Breast epithelium (tissue), 4 donors: Measurements from ENCODE around the gene KLF1. TPM values are rescaled to one million over a fixed set of nuclear protein-coding genes. Genes with fewer than 3 reads are reported as not detected.
A peak's percentile ranks its signal among the peaks of the same experiment; 100 is the strongest.

Experiments used
- DNase-seq, 2 donors: peaks; one replicate each; pipeline ENCODE4 v3.0.0-alpha.2; 2019; ENCODE audit warnings: low spot score in 2 of 2
- H3K27ac ChIP-seq, 2 donors: fragments of 200-600 bp; sonication (generic) in 1 of 2; one replicate each; pipeline ENCODE4 v1.5.1; 2016 to 2019; ENCODE audit warnings: mild to moderate bottlenecking in 1 of 2
- H3K27me3 ChIP-seq, 2 donors: fragments of 200-600 bp; sonication (generic) in 1 of 2; one replicate each; pipeline versions ENCODE4 v1.5.1 to v1.6.0; 2017 to 2019; ENCODE audit warnings: control low read depth in 1 of 2, mild to moderate bottlenecking in 1 of 2
- H3K36me3 ChIP-seq: fragments of 200-600 bp; one replicate; pipeline ENCODE4 v1.5.1; 2019
- H3K4me1 ChIP-seq, 2 donors: fragments of 200-600 bp; sonication (generic); one replicate each; pipeline ENCODE4 v1.5.1; 2016 to 2019; ENCODE audit warnings: control low read depth in 1 of 2
- H3K4me3 ChIP-seq, 3 donors: fragments of 200-600 bp; sonication (generic); 1 replicate in 2 of 3; 2 replicates in 1 of 3; pipeline ENCODE4 v1.5.1; 2016 to 2019; ENCODE audit warnings: mild to moderate bottlenecking in 3 of 3, moderate library complexity in 2 of 3
- H3K9me3 ChIP-seq, 2 donors: fragments of 200-600 bp; sonication (generic) in 1 of 2; one replicate each; pipeline ENCODE4 v1.5.1; 2016 to 2019; ENCODE audit warnings: control low read depth in 1 of 2
- POLR2A ChIP-seq: fragments of 450-650 bp; IDR thresholded peaks from one replicate; pipeline ENCODE4 v1.6.1; 2016; ENCODE audit warnings: antibody characterized with exemption, mild to moderate bottlenecking, moderate library complexity
- POLR2AphosphoS5 ChIP-seq, 3 donors: sonication (generic); formaldehyde crosslinking; IDR thresholded peaks; one replicate each; pipeline ENCODE4 v1.6.1; 2017; ENCODE audit warnings: antibody characterized with exemption in 3 of 3
- intact Hi-C: fragments of 100-400 bp; cut with DNase I; formaldehyde crosslinking; loops from one replicate; pipeline ENCODE4 v1.15.1; 2023; ENCODE audit warnings: low total_unique reads
- total RNA-seq, 3 donors: library from RNA; depleted of rRNA; stranded (reverse); fragments of >200 nt; gene quantifications; one replicate each; pipeline ENCODE4 v1.1.0, GENCODE V29; 2016
- TF ChIP-seq, protein P1 (sequence below), 3 donors: fragments of 450-650 bp; IDR thresholded peaks; one replicate each; pipeline ENCODE4 v1.5.1; 2016 to 2017; ENCODE audit warnings: antibody characterized with exemption in 3 of 3, mild to moderate bottlenecking in 3 of 3, moderate library complexity in 3 of 3

The KLF1 gene
- total RNA-seq, 3 donors from 2014 or later = not detected

GRCh38 chr19:12864721-12865715, 22.0 kb downstream of the KLF1 start:
- no peak overlapping the region for H3K27ac ChIP-seq
- H3K4me1 ChIP-seq = no peaks in the 10 kb centered on the region
- no peak for TF ChIP-seq POLR2AphosphoS5 (IDR thresholded peaks at IDR 0.05)
- TF ChIP-seq, protein P1, sequence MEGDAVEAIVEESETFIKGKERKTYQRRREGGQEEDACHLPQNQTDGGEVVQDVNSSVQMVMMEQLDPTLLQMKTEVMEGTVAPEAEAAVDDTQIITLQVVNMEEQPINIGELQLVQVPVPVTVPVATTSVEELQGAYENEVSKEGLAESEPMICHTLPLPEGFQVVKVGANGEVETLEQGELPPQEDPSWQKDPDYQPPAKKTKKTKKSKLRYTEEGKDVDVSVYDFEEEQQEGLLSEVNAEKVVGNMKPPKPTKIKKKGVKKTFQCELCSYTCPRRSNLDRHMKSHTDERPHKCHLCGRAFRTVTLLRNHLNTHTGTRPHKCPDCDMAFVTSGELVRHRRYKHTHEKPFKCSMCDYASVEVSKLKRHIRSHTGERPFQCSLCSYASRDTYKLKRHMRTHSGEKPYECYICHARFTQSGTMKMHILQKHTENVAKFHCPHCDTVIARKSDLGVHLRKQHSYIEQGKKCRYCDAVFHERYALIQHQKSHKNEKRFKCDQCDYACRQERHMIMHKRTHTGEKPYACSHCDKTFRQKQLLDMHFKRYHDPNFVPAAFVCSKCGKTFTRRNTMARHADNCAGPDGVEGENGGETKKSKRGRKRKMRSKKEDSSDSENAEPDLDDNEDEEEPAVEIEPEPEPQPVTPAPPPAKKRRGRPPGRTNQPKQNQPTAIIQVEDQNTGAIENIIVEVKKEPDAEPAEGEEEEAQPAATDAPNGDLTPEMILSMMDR (IDR thresholded peaks at IDR 0.05) = peak in 1 of 3 donors; percentile 25
- DNase-seq = no peak
- H3K9me3 ChIP-seq = no peaks in the 10 kb centered on the region
- no peaks in the 10 kb centered on the region for H3K27me3 ChIP-seq
- intact Hi-C loops = no loop called here
- no peaks in the 10 kb centered on the region for H3K36me3 ChIP-seq
- H3K4me3 ChIP-seq = no peak overlapping the region

- Histone ChIP-seq H3K27me3 (no peaks in the 10 kb centered on the region), H3K27ac (no peak overlapping the region), H3K9me3 (no peaks in the 10 kb centered on the region), H3K36me3 (no peaks in the 10 kb centered on the region), H3K4me3 (no peak overlapping the region), H3K4me1 (no peaks in the 10 kb centered on the region)
- intact Hi-C loops = no loop called here
- TF ChIP-seq, protein P1 (IDR thresholded peaks at IDR 0.05) = no peak
- TF ChIP-seq POLR2A (no peak), POLR2AphosphoS5 (IDR thresholded peaks at IDR 0.05) (no peak)
- DNase-seq = no peak
Observed at GRCh38 chr19:12864143-12864542, 22.9 kb downstream of the KLF1 start.

GRCh38 chr19:12859546-12859945, 27.5 kb downstream of the KLF1 start:
- TF ChIP-seq, protein P1 (IDR thresholded peaks at IDR 0.05) = no peak
- TF ChIP-seq POLR2A (no peak), POLR2AphosphoS5 (IDR thresholded peaks at IDR 0.05) (no peak)
- no peak overlapping the region for H3K27ac ChIP-seq
- intact Hi-C loops = no loop called here
- no peaks in the 10 kb centered on the region for H3K27me3 ChIP-seq
- DNase-seq = no peak
- H3K4me3 ChIP-seq = no peak overlapping the region
- H3K36me3 ChIP-seq = no peaks in the 10 kb centered on the region
- H3K9me3 ChIP-seq = no peaks in the 10 kb centered on the region
- H3K4me1 ChIP-seq = no peaks in the 10 kb centered on the region

GRCh38 chr19:12858041-12858928, 28.7 kb downstream of the KLF1 start:
- no peak for DNase-seq

More at GRCh38 chr19:12858041-12858928, 28.7 kb downstream of the KLF1 start:
- Histone ChIP-seq H3K9me3 (no peaks in the 10 kb centered on the region), H3K4me1 (no peaks in the 10 kb centered on the region), H3K27ac (no peak overlapping the region), H3K36me3 (no peaks in the 10 kb centered on the region), H3K4me3 (no peak overlapping the region), H3K27me3 (no peaks in the 10 kb centered on the region)
- intact Hi-C loops = no loop called here
- TF ChIP-seq POLR2A (no peak), POLR2AphosphoS5 (IDR thresholded peaks at IDR 0.05) (no peak)
- TF ChIP-seq, protein P1 (IDR thresholded peaks at IDR 0.05) = no peak
